ENCODE data around the gene KCNAB1.

- TF ChIP-seq CTCF (IDR thresholded peaks at IDR 0.05) (no peak), NR2C2 (CRISPR knock-in tag; IDR thresholded peaks at IDR 0.05) (no peak), TP53 (CRISPR knock-in tag; IDR thresholded peaks at IDR 0.05) (no peak), MLX (CRISPR knock-in tag; IDR thresholded peaks at IDR 0.05) (no peak), NR3C1 (CRISPR knock-in tag; conservative IDR thresholded peaks at IDR 0.05; ENCODE audit: low read depth) (no peak), ZSCAN18 (CRISPR knock-in tag; IDR thresholded peaks at IDR 0.05) (no peak), IRF1 (CRISPR knock-in tag; IDR thresholded peaks at IDR 0.05) (no peak)
Measured at GRCh38 chr3:156285626-156286025, 165.2 kb downstream of the KCNAB1 start.

Measured in WTC11 (cell line).